NCI-H1436 (cell line): ENCODE measurements around the gene KRTAP3-3.
A peak's percentile ranks its signal among the peaks of the same experiment; 100 is the strongest.
"Not testable (repeated sequence)": the region's sequence is repeated elsewhere in the genome, so short reads cannot be mapped to it uniquely, and the experiment has no call there.

ENCODE experiments used
- DNase-seq: peaks from one replicate; lab custom pipeline; 2025; lab: John Stamatoyannopoulos, UW

KRTAP3-3 gene

GRCh38 chr17:41004397-41004796 lies 10.4 kb upstream of the KRTAP3-3 start:
- peak; percentile 62 for DNase-seq

GRCh38 chr17:41003926-41004325 lies 10.0 kb upstream of the KRTAP3-3 start:
- peak; percentile 55 for DNase-seq

GRCh38 chr17:41002814-41003213 lies 8.8 kb upstream of the KRTAP3-3 start:
- no peak for DNase-seq

GRCh38 chr17:41001795-41002194 lies 7.8 kb upstream of the KRTAP3-3 start:
- no peak for DNase-seq

- not testable (repeated sequence) for DNase-seq
These were observed 5.6 kb upstream of the KRTAP3-3 start, which contains the start of gene KRTAP3-2 for GRCh38 chr17:40999563-40999962. KRTAP3-2 (minus strand) TSS chr17:40999906; CDS start chr17:40999853, 53 bp downstream.

- no peak for DNase-seq
These were observed 3.4 kb upstream of the KRTAP3-3 start for GRCh38 chr17:40997361-40997760.

GRCh38 chr17:40996829-40997228 lies 2.9 kb upstream of the KRTAP3-3 start:
- DNase-seq, result no peak

GRCh38 chr17:40995116-40995515 lies 1.2 kb upstream of the KRTAP3-3 start:
- DNase-seq, result no peak

- no peak for DNase-seq
These were observed 880 bp downstream of the KRTAP3-3 start for GRCh38 chr17:40993084-40993483.

- DNase-seq, result no peak
These were observed 1.3 kb downstream of the KRTAP3-3 start for GRCh38 chr17:40992666-40993065.

- DNase-seq, result no peak
These were observed 7.0 kb downstream of the KRTAP3-3 start for GRCh38 chr17:40986920-40987319.

GRCh38 chr17:40984226-40984625 lies 9.7 kb downstream of the KRTAP3-3 start, which contains the start of gene KRT40:
KRT40 (minus strand) TSS chr17:40984326; CDS start chr17:40984273, 53 bp downstream.
- DNase-seq, result no peak

- DNase-seq, result no peak
These were observed 12.8 kb downstream of the KRTAP3-3 start for GRCh38 chr17:40981115-40981514.

GRCh38 chr17:40980596-40980995 lies 13.4 kb downstream of the KRTAP3-3 start:
- no peak for DNase-seq

- DNase-seq, result no peak
These were observed 13.8 kb downstream of the KRTAP3-3 start for GRCh38 chr17:40980117-40980516.

GRCh38 chr17:40978575-40979151 lies 15.3 kb downstream of the KRTAP3-3 start:
- DNase-seq, result no peak

GRCh38 chr17:40975516-40975915 lies 18.4 kb downstream of the KRTAP3-3 start:
- DNase-seq, result no peak

GRCh38 chr17:40974366-40974765 lies 19.6 kb downstream of the KRTAP3-3 start:
- no peak for DNase-seq

- DNase-seq, result no peak
These were observed 26.4 kb downstream of the KRTAP3-3 start for GRCh38 chr17:40967582-40967981.

GRCh38 chr17:40966848-40967247 lies 27.1 kb downstream of the KRTAP3-3 start, which contains the start of gene KRT39:
KRT39 (minus strand) TSS chr17:40966948; CDS start chr17:40966856, 92 bp downstream.
- no peak for DNase-seq

GRCh38 chr17:40963838-40964237 lies 30.1 kb downstream of the KRTAP3-3 start:
- DNase-seq, result no peak

GRCh38 chr17:40962059-40962561 lies 31.9 kb downstream of the KRTAP3-3 start:
- no peak for DNase-seq

- no peak for DNase-seq
These were observed 32.4 kb downstream of the KRTAP3-3 start for GRCh38 chr17:40961591-40961990.

- no peak for DNase-seq
These were observed 33.8 kb downstream of the KRTAP3-3 start for GRCh38 chr17:40960144-40960543.
